Measurements from ENCODE around the gene VANGL2.

VANGL2 gene

GRCh38 chr1:160439718-160440117 lies 39.4 kb downstream of the VANGL2 start:
- H3K4me1 ChIP-seq (ENCODE audit: low read depth, poor library complexity, severe bottlenecking) = peaks cover 48% of the 10 kb centered on the region
- H3K79me2 ChIP-seq (ENCODE audit: insufficient read depth, low read depth) = no peaks in the 10 kb centered on the region
- H3K27ac ChIP-seq = no peak overlapping the region

DNA sequence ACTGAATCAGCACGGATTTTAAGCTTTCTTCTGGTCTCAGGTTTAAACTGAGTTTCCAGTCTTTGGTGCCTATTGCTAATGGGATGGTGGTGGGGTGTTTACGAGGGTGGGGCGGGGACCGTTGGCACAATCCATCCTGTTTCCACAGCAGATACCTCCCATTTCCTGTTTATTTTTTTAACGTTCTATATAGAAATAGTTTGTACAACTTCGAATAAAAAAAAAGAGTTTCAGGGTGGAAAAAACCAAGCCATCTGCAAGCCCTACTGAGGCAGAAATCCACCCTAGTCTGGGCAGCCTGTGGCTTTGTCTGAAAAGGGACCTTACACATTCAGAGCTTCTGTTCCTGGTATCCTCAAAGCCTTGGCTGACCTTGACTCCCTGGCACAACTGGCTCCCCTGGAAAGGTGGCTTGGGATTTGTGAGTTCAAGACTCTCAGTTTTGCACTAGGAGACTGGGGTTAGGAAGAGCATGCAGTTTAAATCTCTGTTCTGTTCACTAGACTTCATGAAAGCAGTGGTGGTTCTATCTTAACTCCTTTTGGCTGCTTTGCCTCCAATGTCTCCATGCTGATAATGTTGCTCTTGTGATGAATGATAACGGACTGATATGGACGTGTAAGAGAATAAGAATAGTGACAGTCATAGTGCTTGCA lies 46.7 kb downstream of the VANGL2 start:
- no peak overlapping the region for H3K4me2 ChIP-seq
- no peaks in the 10 kb centered on the region for H3K4me1 ChIP-seq (ENCODE audit: low read depth, poor library complexity, severe bottlenecking)
- H2AFZ ChIP-seq (ENCODE audit: low read depth) = no peak overlapping the region
- no peaks in the 10 kb centered on the region for H3K79me2 ChIP-seq (ENCODE audit: insufficient read depth, low read depth)
- no peaks in the 10 kb centered on the region for H4K20me1 ChIP-seq (ENCODE audit: insufficient read depth)
- no peak overlapping the region for H3K4me3 ChIP-seq (IDR thresholded peaks at IDR 0.05; ENCODE audit: insufficient read depth, low read depth, low read length)
- TF ChIP-seq CTCF (conservative IDR thresholded peaks at IDR 0.05; ENCODE audit: low read depth, low read length) = no peak
- H3K27ac ChIP-seq = no peak overlapping the region
- no peaks in the 10 kb centered on the region for H3K36me3 ChIP-seq (ENCODE audit: insufficient read depth)
- no peak overlapping the region for H3K9ac ChIP-seq
- H3K27me3 ChIP-seq (ENCODE audit: insufficient read depth, low read depth) = no peaks in the 10 kb centered on the region

More at GRCh38 chr1:160439718-160440117, 39.4 kb downstream of the VANGL2 start:
- no peak overlapping the region for H2AFZ ChIP-seq (ENCODE audit: low read depth)
- H3K4me2 ChIP-seq = no peak overlapping the region
- no peaks in the 10 kb centered on the region for H4K20me1 ChIP-seq (ENCODE audit: insufficient read depth)
- TF ChIP-seq CTCF (conservative IDR thresholded peaks at IDR 0.05; ENCODE audit: low read depth, low read length) = no peak
- H3K9ac ChIP-seq = no peak overlapping the region
- no peaks in the 10 kb centered on the region for H3K27me3 ChIP-seq (ENCODE audit: insufficient read depth, low read depth)
- no peak overlapping the region for H3K4me3 ChIP-seq (IDR thresholded peaks at IDR 0.05; ENCODE audit: insufficient read depth, low read depth, low read length)
- H3K36me3 ChIP-seq (ENCODE audit: insufficient read depth) = no peaks in the 10 kb centered on the region

DNA sequence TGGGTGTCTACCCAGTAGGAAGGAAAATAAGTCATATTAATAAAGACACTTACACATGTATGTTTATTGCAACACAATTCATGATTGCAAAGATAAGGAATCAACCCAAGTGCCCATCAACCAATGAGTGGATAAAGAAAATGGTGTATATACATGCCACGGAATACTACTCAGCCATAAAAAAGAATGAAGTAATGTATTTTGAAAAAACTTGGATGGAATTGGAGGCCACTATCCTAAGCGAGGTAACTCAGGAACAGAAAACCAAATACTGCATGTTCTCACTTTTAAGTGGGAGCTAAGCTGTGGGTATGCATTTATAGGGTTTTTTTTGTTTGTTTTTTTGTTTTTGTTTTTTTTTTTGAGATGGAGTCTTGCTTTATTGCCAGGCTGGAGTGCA lies 49.1 kb downstream of the VANGL2 start:
- H3K4me1 ChIP-seq (ENCODE audit: low read depth, poor library complexity, severe bottlenecking) = no peaks in the 10 kb centered on the region
- no peaks in the 10 kb centered on the region for H4K20me1 ChIP-seq (ENCODE audit: insufficient read depth)
- no peak for TF ChIP-seq CTCF (conservative IDR thresholded peaks at IDR 0.05; ENCODE audit: low read depth, low read length)
- no peaks in the 10 kb centered on the region for H3K27me3 ChIP-seq (ENCODE audit: insufficient read depth, low read depth)
- H2AFZ ChIP-seq (ENCODE audit: low read depth) = no peak overlapping the region
- no peaks in the 10 kb centered on the region for H3K36me3 ChIP-seq (ENCODE audit: insufficient read depth)
- no peak overlapping the region for H3K27ac ChIP-seq
- H3K4me3 ChIP-seq (IDR thresholded peaks at IDR 0.05; ENCODE audit: insufficient read depth, low read depth, low read length) = no peak overlapping the region
- no peaks in the 10 kb centered on the region for H3K79me2 ChIP-seq (ENCODE audit: insufficient read depth, low read depth)
- H3K9ac ChIP-seq = no peak overlapping the region
- no peak overlapping the region for H3K4me2 ChIP-seq

GRCh38 chr1:160451119-160451858 lies 50.9 kb downstream of the VANGL2 start:
- Histone ChIP-seq H3K27me3 (ENCODE audit: insufficient read depth, low read depth) (no peaks in the 10 kb centered on the region), H4K20me1 (ENCODE audit: insufficient read depth) (no peaks in the 10 kb centered on the region), H3K9ac (no peak overlapping the region), H3K36me3 (ENCODE audit: insufficient read depth) (no peaks in the 10 kb centered on the region), H3K4me1 (ENCODE audit: low read depth, poor library complexity, severe bottlenecking) (no peaks in the 10 kb centered on the region), H3K27ac (no peak overlapping the region), H2AFZ (ENCODE audit: low read depth) (no peak overlapping the region), H3K4me3 (IDR thresholded peaks at IDR 0.05; ENCODE audit: insufficient read depth, low read depth, low read length) (no peak overlapping the region), H3K79me2 (ENCODE audit: insufficient read depth, low read depth) (no peaks in the 10 kb centered on the region), H3K4me2 (no peak overlapping the region)
- no peak for TF ChIP-seq CTCF (conservative IDR thresholded peaks at IDR 0.05; ENCODE audit: low read depth, low read length)

Data from KMS-11 (cell line).